HCT116 (cell line): Measurements from ENCODE around the gene KRT74.

Source experiments
- CEBPB ChIP-seq: IDR thresholded peaks from 2 replicates; pipeline ENCODE4 v1.6.1; 2012; ENCODE audit warnings: low read depth
- EGR1 ChIP-seq: IDR thresholded peaks from 2 replicates; pipeline ENCODE4 v1.6.1; 2012; ENCODE audit warnings: low read depth
- EZH2 ChIP-seq: fragments of 200-600 bp; sonication (generic); IDR thresholded peaks from 2 replicates; pipeline ENCODE4 v1.6.1; 2017; ENCODE audit warnings: antibody characterized with exemption, mixed run types
- JUND ChIP-seq: IDR thresholded peaks from 2 replicates; pipeline ENCODE4 v1.6.1; 2012
- POLR2AphosphoS5 ChIP-seq: IDR thresholded peaks from 2 replicates; pipeline ENCODE4 v1.6.1; 2011; ENCODE audit warnings: mild to moderate bottlenecking, low read depth, low read length, moderate library complexity
- RAD21 ChIP-seq: IDR thresholded peaks from 2 replicates; pipeline ENCODE4 v1.6.1; 2012; ENCODE audit warnings: low read depth, mild to moderate bottlenecking
- YY1 ChIP-seq: IDR thresholded peaks from 2 replicates; pipeline ENCODE4 v1.6.1; 2011; ENCODE audit warnings: low read length, low read depth, moderate library complexity, mild to moderate bottlenecking; ENCODE audit not compliant: insufficient replicate concordance; ENCODE audit errors: extremely low read depth
- ZNF274 ChIP-seq: fragments of 200-500 bp; sonication (Bioruptor generic); IDR thresholded peaks from 2 replicates; pipeline ENCODE4 v1.6.1; 2014; ENCODE audit warnings: mild to moderate bottlenecking, low read depth, low read length, inconsistent platforms
- TF ChIP-seq, protein P1 (sequence below), 3 experiments: fragments of 200-600 bp in 1 of 3; sonication (generic) in 1 of 3; IDR thresholded peaks in 2 of 3; conservative IDR thresholded peaks in 1 of 3; 2 replicates each; pipeline ENCODE4 v1.5.1; 2012 to 2017; ENCODE audit warnings: low read depth in 2 of 3, low read length in 2 of 3, antibody characterized with exemption in 1 of 3, borderline replicate concordance in 1 of 3, control low read depth in 1 of 3, mild to moderate bottlenecking in 1 of 3, mixed read lengths in 1 of 3, mixed run types in 1 of 3, moderate library complexity in 1 of 3; ENCODE audit not compliant: insufficient read depth in 1 of 3
- TF ChIP-seq, protein P2 (sequence below): IDR thresholded peaks from 2 replicates; pipeline ENCODE4 v1.6.1; 2012

DNA sequence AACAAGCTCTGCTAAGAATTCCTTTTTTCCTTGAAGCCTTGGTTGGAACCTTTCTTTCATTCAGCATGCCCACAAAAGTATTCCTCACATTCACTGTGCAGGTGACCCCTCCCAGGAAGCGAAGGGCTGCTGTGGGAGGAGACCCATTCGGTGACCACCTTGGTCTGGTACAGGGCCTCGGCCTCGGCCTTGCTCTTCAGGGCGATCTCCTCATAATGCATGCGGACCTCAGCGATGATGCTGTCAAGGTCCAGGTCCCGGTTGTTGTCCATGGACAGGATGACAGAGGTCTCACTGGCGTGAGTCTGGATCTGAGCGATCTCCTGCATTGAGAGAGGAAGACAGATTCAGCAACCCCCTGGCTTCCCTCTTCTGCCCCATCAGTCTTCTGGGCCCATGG, 3.1 kb downstream of the KRT74 start:
- TF ChIP-seq CEBPB (no peak), ZNF274 (no peak), EGR1 (no peak), JUND (no peak), RAD21 (no peak), EZH2 (no peak), POLR2AphosphoS5 (no peak), YY1 (no peak)
- TF ChIP-seq, protein P1, sequence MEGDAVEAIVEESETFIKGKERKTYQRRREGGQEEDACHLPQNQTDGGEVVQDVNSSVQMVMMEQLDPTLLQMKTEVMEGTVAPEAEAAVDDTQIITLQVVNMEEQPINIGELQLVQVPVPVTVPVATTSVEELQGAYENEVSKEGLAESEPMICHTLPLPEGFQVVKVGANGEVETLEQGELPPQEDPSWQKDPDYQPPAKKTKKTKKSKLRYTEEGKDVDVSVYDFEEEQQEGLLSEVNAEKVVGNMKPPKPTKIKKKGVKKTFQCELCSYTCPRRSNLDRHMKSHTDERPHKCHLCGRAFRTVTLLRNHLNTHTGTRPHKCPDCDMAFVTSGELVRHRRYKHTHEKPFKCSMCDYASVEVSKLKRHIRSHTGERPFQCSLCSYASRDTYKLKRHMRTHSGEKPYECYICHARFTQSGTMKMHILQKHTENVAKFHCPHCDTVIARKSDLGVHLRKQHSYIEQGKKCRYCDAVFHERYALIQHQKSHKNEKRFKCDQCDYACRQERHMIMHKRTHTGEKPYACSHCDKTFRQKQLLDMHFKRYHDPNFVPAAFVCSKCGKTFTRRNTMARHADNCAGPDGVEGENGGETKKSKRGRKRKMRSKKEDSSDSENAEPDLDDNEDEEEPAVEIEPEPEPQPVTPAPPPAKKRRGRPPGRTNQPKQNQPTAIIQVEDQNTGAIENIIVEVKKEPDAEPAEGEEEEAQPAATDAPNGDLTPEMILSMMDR (IDR thresholded peaks at IDR 0.05 in 2 of 3, conservative IDR thresholded peaks at IDR 0.05 in 1 of 3; ENCODE audit: borderline replicate concordance in 1 of 3, insufficient read depth in 1 of 3, low read depth in 2 of 3, low read length in 2 of 3): no peak
- TF ChIP-seq, protein P2, sequence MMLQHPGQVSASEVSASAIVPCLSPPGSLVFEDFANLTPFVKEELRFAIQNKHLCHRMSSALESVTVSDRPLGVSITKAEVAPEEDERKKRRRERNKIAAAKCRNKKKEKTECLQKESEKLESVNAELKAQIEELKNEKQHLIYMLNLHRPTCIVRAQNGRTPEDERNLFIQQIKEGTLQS: no peak
